GM12892 (cell line): ENCODE data around the gene MYO1E.
"Not testable (repeated sequence)": the region's sequence is repeated elsewhere in the genome, so short reads cannot be mapped to it uniquely, and the experiment has no call there.

ENCODE experiments used
- POLR2A ChIP-seq: IDR thresholded peaks from 2 replicates; pipeline ENCODE4 v1.6.1; 2011; ENCODE audit warnings: low read depth, low read length, control low read depth
- TAF1 ChIP-seq: IDR thresholded peaks from 2 replicates; pipeline ENCODE4 v1.6.1; 2011; ENCODE audit warnings: low read depth, mild to moderate bottlenecking, control low read depth, low read length, borderline replicate concordance

- TF ChIP-seq TAF1, POLR2A: not testable (repeated sequence)
Measured at GRCh38 chr15:59387196-59387878, 14.7 kb upstream of the MYO1E start.
